SK-N-SH (cell line): ENCODE data around the gene FAM219B. TPM values are rescaled to one million over a fixed set of nuclear protein-coding genes. Genes with fewer than 3 reads are reported as not detected.
A peak's percentile ranks its signal among the peaks of the same experiment; 100 is the strongest.

Experiments
- CTCF ChIA-PET: fragments of 300-600, 350-600 bp; formaldehyde crosslinking; extraction: SDS; loops from one replicate; lab custom pipeline; 2021; lab: Yijun Ruan, JAX
- POLR2A ChIA-PET: fragments of 350-600 bp; sonication (Branson Sonifier 250); formaldehyde crosslinking; extraction: SDS; loops from one replicate; lab custom pipeline; 2020; ENCODE audit warnings: antibody characterized with exemption, inconsistent platforms; lab: Yijun Ruan, JAX
- DNase-seq: peaks from one replicate; pipeline ENCODE4 v3.0.0; 2012
- H2AFZ ChIP-seq: fragments of 200-600 bp; sonication (generic); 2 replicates; pipeline ENCODE4 v1.8.1; 2016; ENCODE audit warnings: antibody characterized with exemption, mild to moderate bottlenecking, low read depth
- H3F3A ChIP-seq: fragments of 200-600 bp; sonication (generic); replicated peaks from 2 replicates; pipeline ENCODE3; 2016; ENCODE audit warnings: antibody characterized with exemption, mild to moderate bottlenecking; ENCODE audit not compliant: insufficient read depth
- H3K27ac ChIP-seq, 2 experiments: fragments of 200-500 bp in 1 of 2; fragments of 200-600 bp in 1 of 2; sonication (Bioruptor generic) in 1 of 2; sonication (generic), shearing (Covaris generic) in 1 of 2; 2 replicates each; pipeline versions ENCODE4 v1.5.1 to v1.6.1; 2014 to 2016; ENCODE audit warnings: low read depth in 2 of 2, inconsistent platforms in 1 of 2, low read length in 1 of 2, mild to moderate bottlenecking in 1 of 2, mixed read lengths in 1 of 2
- H3K27me3 ChIP-seq: fragments of 200-600 bp; sonication (generic), shearing (Covaris generic); 2 replicates; pipeline ENCODE4 v1.6.1; 2016; ENCODE audit warnings: mixed run types; ENCODE audit not compliant: insufficient read depth
- H3K36me3 ChIP-seq, 2 experiments: fragments of 200-500 bp in 1 of 2; fragments of 200-600 bp in 1 of 2; sonication (Bioruptor generic) in 1 of 2; sonication (generic) in 1 of 2; replicated peaks in 1 of 2; 2 replicates each; pipeline versions ENCODE3 to v1.5.1; 2014 to 2016; ENCODE audit warnings: low read length in 1 of 2, mild to moderate bottlenecking in 1 of 2; ENCODE audit not compliant: insufficient read depth in 2 of 2, control insufficient read depth in 1 of 2
- H3K4me1 ChIP-seq, 2 experiments: fragments of 200-500 bp in 1 of 2; fragments of 200-600 bp in 1 of 2; sonication (Bioruptor generic) in 1 of 2; sonication (generic), shearing (Covaris generic) in 1 of 2; 2 replicates each; pipeline versions ENCODE4 v1.5.1 to v1.6.1; 2014 to 2016; ENCODE audit warnings: low read depth in 1 of 2, low read length in 1 of 2, mixed run types in 1 of 2; ENCODE audit not compliant: insufficient read depth in 2 of 2, control insufficient read depth in 1 of 2
- H3K4me2 ChIP-seq: fragments of 200-600 bp; sonication (generic), shearing (Covaris generic); 2 replicates; pipeline ENCODE4 v1.6.1; 2017; ENCODE audit warnings: mixed run types
- H3K4me3 ChIP-seq, 2 experiments: fragments of 200-500 bp in 1 of 2; fragments of 200-600 bp in 1 of 2; sonication (Bioruptor generic) in 1 of 2; sonication (generic), shearing (Covaris generic) in 1 of 2; 2 replicates each; pipeline versions ENCODE4 v1.5.1 to v1.8.1; 2014 to 2016; ENCODE audit warnings: low read depth in 2 of 2, inconsistent platforms in 1 of 2, low read length in 1 of 2, mild to moderate bottlenecking in 1 of 2, mixed read lengths in 1 of 2, moderate library complexity in 1 of 2
- H3K79me2 ChIP-seq: fragments of 200-600 bp; sonication (generic); 2 replicates; pipeline ENCODE4 v1.8.1; 2017; ENCODE audit warnings: mild to moderate bottlenecking; ENCODE audit not compliant: insufficient read depth
- H3K9ac ChIP-seq: fragments of 200-600 bp; sonication (generic); 2 replicates; pipeline ENCODE4 v1.6.1; 2017; ENCODE audit warnings: mixed run types
- H3K9me2 ChIP-seq: fragments of 200-600 bp; sonication (generic); 2 replicates; pipeline ENCODE4 v1.6.1; 2017; ENCODE audit warnings: mixed run types
- H3K9me3 ChIP-seq: fragments of 200-600 bp; sonication (generic); 2 replicates; pipeline ENCODE4 v1.6.1; 2017; ENCODE audit warnings: mixed run types, mild to moderate bottlenecking, moderate library complexity
- H4K20me1 ChIP-seq: fragments of 200-600 bp; sonication (generic); 2 replicates; pipeline ENCODE4 v1.6.1; 2017; ENCODE audit warnings: mild to moderate bottlenecking, mixed run types; ENCODE audit not compliant: insufficient read depth
- ELF1 ChIP-seq: IDR thresholded peaks from 2 replicates; pipeline ENCODE4 v1.4.0; 2012
- EP300 ChIP-seq, 2 experiments: IDR thresholded peaks; 2 replicates each; pipeline versions ENCODE4 v1.4.0 to v1.6.1; 2012; ENCODE audit warnings: borderline replicate concordance in 1 of 2, low read depth in 1 of 2, low read length in 1 of 2
- FOSL2 ChIP-seq: IDR thresholded peaks from 2 replicates; pipeline ENCODE4 v1.4.0; 2012; ENCODE audit warnings: low read depth, mild to moderate bottlenecking, moderate library complexity, borderline replicate concordance
- FOXJ3 ChIP-seq: sonication (generic); formaldehyde crosslinking; IDR thresholded peaks from 2 replicates; pipeline ENCODE4 v1.5.1; 2020; ENCODE audit warnings: mild to moderate bottlenecking, missing genetic modification reagents
- FOXM1 ChIP-seq: IDR thresholded peaks from 2 replicates; pipeline ENCODE4 v1.4.0; 2012; ENCODE audit warnings: low read depth, mild to moderate bottlenecking
- GABPA ChIP-seq: IDR thresholded peaks from 2 replicates; pipeline ENCODE4 v1.4.0; 2012; ENCODE audit warnings: low read depth, mild to moderate bottlenecking
- JUND ChIP-seq: IDR thresholded peaks from 2 replicates; pipeline ENCODE4 v1.4.0; 2012
- MXI1 ChIP-seq: IDR thresholded peaks from 2 replicates; pipeline ENCODE4 v1.6.1; 2012; ENCODE audit warnings: mild to moderate bottlenecking, low read depth, low read length, improper control_type of control experiment
- NFIC ChIP-seq: IDR thresholded peaks from 2 replicates; pipeline ENCODE4 v1.4.0; 2012; ENCODE audit warnings: borderline replicate concordance
- RAD21 ChIP-seq: IDR thresholded peaks from 2 replicates; pipeline ENCODE4 v1.6.1; 2012; ENCODE audit warnings: mild to moderate bottlenecking, low read length
- RFX5 ChIP-seq: IDR thresholded peaks from 2 replicates; pipeline ENCODE4 v1.6.1; 2012; ENCODE audit warnings: mild to moderate bottlenecking, improper control_type of control experiment, low read length
- SMC3 ChIP-seq: IDR thresholded peaks from 2 replicates; pipeline ENCODE4 v1.6.1; 2012; ENCODE audit warnings: low read depth, low read length, improper control_type of control experiment
- TAF1 ChIP-seq: IDR thresholded peaks from 2 replicates; pipeline ENCODE4 v1.6.1; 2012; ENCODE audit warnings: low read depth, mild to moderate bottlenecking, low read length, moderate library complexity, borderline replicate concordance
- TEAD4 ChIP-seq: IDR thresholded peaks from 2 replicates; pipeline ENCODE4 v1.4.0; 2012; ENCODE audit warnings: mild to moderate bottlenecking, borderline replicate concordance; ENCODE audit not compliant: insufficient read depth
- WGBS: methylation state at CpG from one replicate; pipeline ENCODE4 v1.1.6; 2017; ENCODE audit warnings: low lambda C conversion rate; 5-methylcytosine and 5-hydroxymethylcytosine counted together
- polyA plus RNA-seq, 3 experiments: library from polyadenylated mRNA; depleted of rRNA; stranded (reverse); fragments of >200 nt; gene quantifications; 2 replicates each; pipeline ENCODE4 v1.2.3, GENCODE V29; 2012
- TF ChIP-seq, protein P1 (sequence below): IDR thresholded peaks from 2 replicates; pipeline ENCODE4 v1.4.0; 2012; ENCODE audit warnings: low read depth
- TF ChIP-seq, protein P2 (sequence below): fragments of 150-350 bp; IDR thresholded peaks from 2 replicates; pipeline ENCODE4 v1.6.1; 2017; ENCODE audit warnings: antibody characterized with exemption, low read length, low read depth, borderline replicate concordance
- TF ChIP-seq, protein P3 (sequence below): IDR thresholded peaks from 2 replicates; pipeline ENCODE4 v1.4.0; 2012; ENCODE audit warnings: low read depth, borderline replicate concordance
- TF ChIP-seq, protein P4 (sequence below): IDR thresholded peaks from 2 replicates; pipeline ENCODE4 v1.4.0; 2012; ENCODE audit warnings: low read depth, borderline replicate concordance

The FAM219B gene
- polyA plus RNA-seq, 1 of the 3 experiments (the other 2 are of a cell fraction): 53.0 TPM

DNA sequence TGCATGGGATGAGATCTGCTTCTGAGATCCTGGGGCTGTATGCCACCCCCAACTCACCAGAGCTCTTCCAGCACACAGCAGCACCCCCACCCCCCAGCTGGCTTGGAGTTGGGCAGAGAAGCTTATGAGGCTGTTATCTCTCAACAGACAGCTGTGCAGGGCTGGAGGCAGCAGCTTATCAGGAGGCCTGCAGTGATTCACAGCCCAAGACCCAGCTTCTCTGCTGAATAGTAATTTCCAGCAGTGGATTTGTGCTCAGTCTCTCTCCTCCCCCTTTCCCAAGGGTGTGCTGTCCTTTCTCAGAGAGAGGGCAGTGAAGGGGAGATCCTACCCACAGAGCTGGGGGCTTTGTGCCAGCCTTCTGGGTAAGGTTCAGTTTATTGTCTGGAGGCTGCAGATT lies 47.9 kb upstream of the FAM219B start (continued):
- TF ChIP-seq, protein P1, sequence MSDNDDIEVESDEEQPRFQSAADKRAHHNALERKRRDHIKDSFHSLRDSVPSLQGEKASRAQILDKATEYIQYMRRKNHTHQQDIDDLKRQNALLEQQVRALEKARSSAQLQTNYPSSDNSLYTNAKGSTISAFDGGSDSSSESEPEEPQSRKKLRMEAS: no peak
- 0 out of 2 replicates have a peak, but pooled peaks have one; percentile 64 for TF ChIP-seq FOXJ3

DNA sequence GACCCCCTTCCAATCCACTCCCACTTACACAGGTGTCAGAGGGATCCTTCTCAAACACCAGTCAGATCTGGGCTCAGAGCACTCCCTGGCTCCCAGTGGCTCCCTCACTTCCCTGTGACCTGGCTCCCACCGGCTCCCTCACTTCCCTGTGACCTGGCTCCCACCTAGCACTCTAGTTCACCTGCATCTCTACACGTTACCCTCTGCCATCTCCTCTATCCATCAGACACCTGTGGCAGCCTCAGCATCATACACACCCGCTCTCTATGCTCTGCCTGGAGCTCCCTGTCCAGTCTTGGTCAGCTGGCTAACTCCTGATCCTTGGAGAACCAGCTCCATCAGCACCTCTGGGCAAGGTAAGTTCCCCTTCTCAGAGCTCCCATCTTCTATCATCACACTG lies 44.4 kb upstream of the FAM219B start:
- Histone ChIP-seq H2AFZ (no peak overlapping the region), H3K9me3 (no peaks in the 10 kb centered on the region), H3K4me3 (no peak overlapping the region), H3K27ac (no peak overlapping the region; a peak in 1 of 4 replicates), H3F3A (no peaks in the 10 kb centered on the region), H3K27me3 (no peaks in the 10 kb centered on the region), H3K4me2 (no peak overlapping the region), H3K79me2 (no peaks in the 10 kb centered on the region), H3K36me3 (no peaks in the 10 kb centered on the region), H3K4me1 (peaks cover 0 to 24% of the 10 kb centered on the region in 2 experiments; a peak in 1 of 4 replicates), H3K9me2 (no peaks in the 10 kb centered on the region), H3K9ac (no peak overlapping the region), H4K20me1 (no peaks in the 10 kb centered on the region)
- WGBS: 79% methylated on average over 3 of the region's 3 CpGs
- ChIA-PET POLR2A (interaction anchor here (1.2 to 1.6 kb wide), 7 partner anchors 13 to 253 kb away, joined by 3 to 9 read pairs (median 6); partner anchors contain the start of genes COX5A, CSK, FAM219B and SCAMP5), CTCF (interaction anchor here (0.5 to 6.4 kb wide), 60 partner anchors 8 to 1015 kb away, joined by 3 to 165 read pairs (median 5); partner anchors contain the start of genes COX5A, CPLX3, CSK and EDC3)
- DNase-seq: no peak
- TF ChIP-seq RAD21 (no peak), FOXJ3 (no peak), GABPA (no peak), TEAD4 (no peak), SMC3 (no peak), NFIC (no peak), FOXM1 (no peak), TAF1 (no peak), JUND (no peak), FOSL2 (no peak), EP300 (IDR thresholded peaks at IDR 0.05; ENCODE audit: borderline replicate concordance in 1 of 2, low read depth in 1 of 2, low read length in 1 of 2) (no peak), RFX5 (no peak), MXI1 (no peak), ELF1 (no peak)
- TF ChIP-seq, protein P2, sequence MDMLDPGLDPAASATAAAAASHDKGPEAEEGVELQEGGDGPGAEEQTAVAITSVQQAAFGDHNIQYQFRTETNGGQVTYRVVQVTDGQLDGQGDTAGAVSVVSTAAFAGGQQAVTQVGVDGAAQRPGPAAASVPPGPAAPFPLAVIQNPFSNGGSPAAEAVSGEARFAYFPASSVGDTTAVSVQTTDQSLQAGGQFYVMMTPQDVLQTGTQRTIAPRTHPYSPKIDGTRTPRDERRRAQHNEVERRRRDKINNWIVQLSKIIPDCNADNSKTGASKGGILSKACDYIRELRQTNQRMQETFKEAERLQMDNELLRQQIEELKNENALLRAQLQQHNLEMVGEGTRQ: no peak
- TF ChIP-seq, protein P3, sequence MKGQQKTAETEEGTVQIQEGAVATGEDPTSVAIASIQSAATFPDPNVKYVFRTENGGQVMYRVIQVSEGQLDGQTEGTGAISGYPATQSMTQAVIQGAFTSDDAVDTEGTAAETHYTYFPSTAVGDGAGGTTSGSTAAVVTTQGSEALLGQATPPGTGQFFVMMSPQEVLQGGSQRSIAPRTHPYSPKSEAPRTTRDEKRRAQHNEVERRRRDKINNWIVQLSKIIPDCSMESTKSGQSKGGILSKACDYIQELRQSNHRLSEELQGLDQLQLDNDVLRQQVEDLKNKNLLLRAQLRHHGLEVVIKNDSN: no peak
- TF ChIP-seq, protein P4, sequence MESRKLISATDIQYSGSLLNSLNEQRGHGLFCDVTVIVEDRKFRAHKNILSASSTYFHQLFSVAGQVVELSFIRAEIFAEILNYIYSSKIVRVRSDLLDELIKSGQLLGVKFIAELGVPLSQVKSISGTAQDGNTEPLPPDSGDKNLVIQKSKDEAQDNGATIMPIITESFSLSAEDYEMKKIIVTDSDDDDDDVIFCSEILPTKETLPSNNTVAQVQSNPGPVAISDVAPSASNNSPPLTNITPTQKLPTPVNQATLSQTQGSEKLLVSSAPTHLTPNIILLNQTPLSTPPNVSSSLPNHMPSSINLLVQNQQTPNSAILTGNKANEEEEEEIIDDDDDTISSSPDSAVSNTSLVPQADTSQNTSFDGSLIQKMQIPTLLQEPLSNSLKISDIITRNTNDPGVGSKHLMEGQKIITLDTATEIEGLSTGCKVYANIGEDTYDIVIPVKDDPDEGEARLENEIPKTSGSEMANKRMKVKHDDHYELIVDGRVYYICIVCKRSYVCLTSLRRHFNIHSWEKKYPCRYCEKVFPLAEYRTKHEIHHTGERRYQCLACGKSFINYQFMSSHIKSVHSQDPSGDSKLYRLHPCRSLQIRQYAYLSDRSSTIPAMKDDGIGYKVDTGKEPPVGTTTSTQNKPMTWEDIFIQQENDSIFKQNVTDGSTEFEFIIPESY: no peak
